HepG2 (cell line): ENCODE data around the gene VEZT. TPM values are rescaled to one million over a fixed set of nuclear protein-coding genes. Genes with fewer than 3 reads are reported as not detected.

Source experiments
- ATAC-seq: fragments of 200-7000 bp; cut with Tn5 transposase; 3 replicates; pipeline ENCODE4 v1.9.1; 2020; ENCODE audit warnings: mild to moderate bottlenecking, moderate library complexity
- BruUV-seq: library from RNA; stranded (reverse); fragments of 400-500 nt; replicated peaks from 2 replicates; lab custom pipeline; 2021; lab: Mats Ljungman, UMichigan
- CTCF ChIA-PET: fragments of 300-600 bp; formaldehyde crosslinking; extraction: SDS; loops from one replicate; lab custom pipeline; 2021; ENCODE audit warnings: low total read pairs, inconsistent platforms, low intra/inter-chr PET ratio; lab: Yijun Ruan, JAX
- POLR2A ChIA-PET: fragments of 350-600 bp; sonication (Branson Sonifier 250); formaldehyde crosslinking; loops from one replicate; lab custom pipeline; 2020; ENCODE audit warnings: antibody characterized with exemption, inconsistent platforms; lab: Yijun Ruan, JAX
- DNase-seq: peaks from one replicate; pipeline ENCODE4 v3.0.0-alpha.2; 2015; ENCODE audit warnings: low spot score
- FAIRE-seq: peaks from 3 replicates; lab custom pipeline; 2011; peaks lifted over from hg19 to GRCh38; lab: Jason Lieb, UNC
- H2AFZ ChIP-seq: one replicate; pipeline ENCODE4 v1.6.1; 2011; ENCODE audit warnings: low read length, inconsistent platforms
- H3K27ac ChIP-seq: fragments of 300-600 bp; 3 replicates; pipeline ENCODE4 v1.8.0; 2011; ENCODE audit warnings: mixed run types, mild to moderate bottlenecking, mixed read lengths, low read length, inconsistent platforms; ENCODE audit not compliant: insufficient read depth; ENCODE audit errors: extremely low read length
- H3K27me3 ChIP-seq, 2 experiments: fragments of 200-600 bp in 1 of 2; 2 replicates in 1 of 2; 3 replicates in 1 of 2; pipeline versions ENCODE4 v1.6.0 to v1.8.0; 2011; ENCODE audit warnings: low read length in 2 of 2, mild to moderate bottlenecking in 2 of 2, moderate library complexity in 2 of 2, inconsistent platforms in 1 of 2; ENCODE audit not compliant: insufficient read depth in 2 of 2, control insufficient read depth in 1 of 2
- H3K36me3 ChIP-seq, 2 experiments: fragments of 200-600 bp in 1 of 2; replicated peaks in 1 of 2; 2 replicates in 1 of 2; 3 replicates in 1 of 2; pipeline versions ENCODE4 v1.5.1 to v1.8.0; 2011; ENCODE audit warnings: low read length in 2 of 2, inconsistent platforms in 1 of 2; ENCODE audit not compliant: insufficient read depth in 2 of 2, control insufficient read depth in 1 of 2
- H3K4me1 ChIP-seq: 2 replicates; pipeline ENCODE4 v1.5.1; 2012; ENCODE audit warnings: low read length, inconsistent platforms; ENCODE audit not compliant: insufficient read depth
- H3K4me2 ChIP-seq: 2 replicates; pipeline ENCODE4 v1.6.0; 2011; ENCODE audit warnings: low read depth, low read length, inconsistent platforms
- H3K4me3 ChIP-seq, 3 experiments: fragments of 200-600 bp in 1 of 3; sonication (generic), shearing (Covaris generic) in 1 of 3; replicated peaks in 1 of 3; 2 replicates each; pipeline ENCODE4 v1.5.1; 2011 to 2016; ENCODE audit warnings: low read length in 3 of 3, inconsistent platforms in 2 of 3, low read depth in 2 of 3, mild to moderate bottlenecking in 2 of 3, control low read depth in 1 of 3, mixed read lengths in 1 of 3; ENCODE audit not compliant: insufficient read depth in 1 of 3
- H3K79me2 ChIP-seq: one replicate; pipeline ENCODE4 v1.6.1; 2011; ENCODE audit warnings: low read length, inconsistent platforms; ENCODE audit not compliant: insufficient read depth
- H3K9ac ChIP-seq: 2 replicates; pipeline ENCODE4 v1.6.0; 2011; ENCODE audit warnings: mild to moderate bottlenecking, low read depth, low read length, inconsistent platforms; ENCODE audit not compliant: insufficient read depth
- H3K9me3 ChIP-seq: 2 replicates; pipeline ENCODE4 v1.5.1; 2012; ENCODE audit warnings: mild to moderate bottlenecking, low read length
- H4K20me1 ChIP-seq: 2 replicates; pipeline ENCODE4 v1.6.0; 2011; ENCODE audit warnings: inconsistent platforms, mild to moderate bottlenecking, low read length, moderate library complexity; ENCODE audit not compliant: insufficient read depth
- ISL2 ChIP-seq: sonication (generic); formaldehyde crosslinking; IDR thresholded peaks from 2 replicates; pipeline ENCODE4 v1.5.0; 2020; ENCODE audit warnings: missing genetic modification reagents
- NFIB ChIP-seq: sonication (generic); formaldehyde crosslinking; IDR thresholded peaks from 2 replicates; pipeline ENCODE4 v1.9.0; 2021; ENCODE audit warnings: missing genetic modification reagents, mild to moderate bottlenecking, borderline replicate concordance
- POGZ ChIP-seq: sonication (generic); formaldehyde crosslinking; IDR thresholded peaks from 2 replicates; pipeline ENCODE4 v1.4.0; 2020; ENCODE audit warnings: mild to moderate bottlenecking, missing genetic modification reagents
- WIZ ChIP-seq: sonication (generic); formaldehyde crosslinking; IDR thresholded peaks from 2 replicates; pipeline ENCODE4 v1.5.1; 2020; ENCODE audit warnings: mild to moderate bottlenecking, missing genetic modification reagents
- ZC3H13 ChIP-seq: sonication (generic); formaldehyde crosslinking; IDR thresholded peaks from 2 replicates; pipeline ENCODE4 v1.8.1; 2023; ENCODE audit warnings: mild to moderate bottlenecking, missing genetic modification reagents, moderate library complexity
- ZFP36 ChIP-seq: fragments of 150-350 bp; IDR thresholded peaks from 2 replicates; pipeline ENCODE4 v1.6.1; 2018; ENCODE audit warnings: borderline replicate concordance, low read length, low read depth; ENCODE audit not compliant: partially characterized antibody
- ZNF205 ChIP-seq: IDR thresholded peaks from 2 replicates; pipeline ENCODE4 v1.6.1; 2018; ENCODE audit warnings: missing biosample characterization, missing genetic modification reagents
- ZNF225 ChIP-seq: sonication (generic); formaldehyde crosslinking; IDR thresholded peaks from 2 replicates; pipeline ENCODE4 v1.4.0; 2020; ENCODE audit warnings: mild to moderate bottlenecking, missing genetic modification reagents
- in situ Hi-C: cut with HindIII; loops from 2 replicates; pipeline ENCODE4 v1.10.0; 2017; ENCODE audit warnings: low pct_unique_long_range_greater_than_20kb; ENCODE audit not compliant: extremely low pct_ligation_motif_present
- intact Hi-C: fragments of 100-400 bp; cut with micrococcal nuclease; formaldehyde crosslinking; loops from one replicate; pipeline ENCODE4 v1.10.0; 2022; ENCODE audit not compliant: unreplicated experiment
- polyA plus RNA-seq, 8 experiments: library from polyadenylated mRNA; depleted of rRNA in 3 of 8; stranded (reverse) in 7 of 8; unstranded in 1 of 8; fragments of >200 nt; fragmentation: Illumina TruSeq in 4 of 8; extraction: Trizol in 4 of 8; gene quantifications; 2 replicates each; pipeline versions ENCODE4 v1.2.1 to v1.2.3, GENCODE V29; 2011 to 2016; ENCODE audit warnings: low read depth in 4 of 8, missing spikeins in 1 of 8, mixed read lengths in 1 of 8; ENCODE audit not compliant: insufficient read depth in 1 of 8
- total RNA-seq, 5 experiments: library from RNA; depleted of rRNA; stranded (reverse); fragments of >200 nt; fragmentation: Illumina TruSeq; extraction: Trizol; gene quantifications; 2 replicates each; pipeline ENCODE4 v1.2.3, GENCODE V29; 2016; ENCODE audit warnings: low read depth in 1 of 5
- TF ChIP-seq, protein P1 (sequence below): sonication (generic); formaldehyde crosslinking; conservative IDR thresholded peaks from 2 replicates; pipeline ENCODE4 v1.4.0; 2020; ENCODE audit warnings: missing genetic modification reagents

VEZT gene
- total and polyA plus RNA-seq, 2 of the 13 experiments (the other 11 are each of a cell fraction or from before 2014, with no cell fraction given) = 35.5 to 51.6 TPM

DNA sequence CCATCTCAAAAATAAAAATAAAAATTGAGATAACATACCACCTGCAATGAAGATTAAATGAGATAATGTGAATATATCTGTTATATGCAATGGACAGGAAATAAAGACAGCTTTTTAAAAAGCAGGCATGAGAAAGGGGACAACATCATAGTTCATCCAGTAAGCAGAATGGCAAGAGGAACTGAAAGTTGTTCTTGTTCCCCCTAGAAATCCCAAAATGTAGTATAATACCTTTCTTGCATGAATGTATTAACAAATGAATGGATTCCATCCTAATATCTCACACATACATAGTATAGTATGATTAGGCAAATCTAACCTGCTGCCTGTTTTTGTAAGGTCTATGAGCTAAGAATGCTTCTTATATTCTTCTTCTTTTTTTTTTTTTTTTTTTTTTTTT, 31.8 kb upstream of the VEZT start:
- TF ChIP-seq ZNF225 (CRISPR knock-in tag) (no peak), NFIB (no peak), POGZ (CRISPR knock-in tag) (no peak), ZFP36 (no peak), ZC3H13 (CRISPR knock-in tag) (no peak), WIZ (CRISPR knock-in tag) (no peak), ISL2 (CRISPR knock-in tag) (no peak), ZNF205 (CRISPR knock-in tag) (no peak)
- TF ChIP-seq, protein P1, sequence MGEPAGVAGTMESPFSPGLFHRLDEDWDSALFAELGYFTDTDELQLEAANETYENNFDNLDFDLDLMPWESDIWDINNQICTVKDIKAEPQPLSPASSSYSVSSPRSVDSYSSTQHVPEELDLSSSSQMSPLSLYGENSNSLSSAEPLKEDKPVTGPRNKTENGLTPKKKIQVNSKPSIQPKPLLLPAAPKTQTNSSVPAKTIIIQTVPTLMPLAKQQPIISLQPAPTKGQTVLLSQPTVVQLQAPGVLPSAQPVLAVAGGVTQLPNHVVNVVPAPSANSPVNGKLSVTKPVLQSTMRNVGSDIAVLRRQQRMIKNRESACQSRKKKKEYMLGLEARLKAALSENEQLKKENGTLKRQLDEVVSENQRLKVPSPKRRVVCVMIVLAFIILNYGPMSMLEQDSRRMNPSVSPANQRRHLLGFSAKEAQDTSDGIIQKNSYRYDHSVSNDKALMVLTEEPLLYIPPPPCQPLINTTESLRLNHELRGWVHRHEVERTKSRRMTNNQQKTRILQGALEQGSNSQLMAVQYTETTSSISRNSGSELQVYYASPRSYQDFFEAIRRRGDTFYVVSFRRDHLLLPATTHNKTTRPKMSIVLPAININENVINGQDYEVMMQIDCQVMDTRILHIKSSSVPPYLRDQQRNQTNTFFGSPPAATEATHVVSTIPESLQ (CRISPR knock-in tag) = no peak
- no TSS peak for BruUV-seq
- intact Hi-C loops = no loop called here
- Histone ChIP-seq H3K4me3 (no peak overlapping the region), H3K4me1 (0 out of 2 replicates have a peak, but pooled peaks cover under 1% of the 10 kb centered on the region), H3K79me2 (peaks cover 2% of the 10 kb centered on the region), H4K20me1 (no peaks in the 10 kb centered on the region), H3K27me3 (no peaks in the 10 kb centered on the region), H3K9ac (no peak overlapping the region), H3K4me2 (no peak overlapping the region), H3K9me3 (no peaks in the 10 kb centered on the region), H2AFZ (no peak overlapping the region), H3K36me3 (no peaks in the 10 kb centered on the region), H3K27ac (no peak overlapping the region)
- POLR2A ChIA-PET = no interaction called here
- FAIRE-seq (no peak), DNase-seq (no peak), ATAC-seq (no peak)
- CTCF ChIA-PET = no interaction called here
- in situ Hi-C loops = no loop called here
